PC-9 (cell line): ENCODE results near the gene ANGEL2. TPM values are rescaled to one million over a fixed set of nuclear protein-coding genes. Genes with fewer than 3 reads are reported as not detected.
A peak's percentile ranks its signal among the peaks of the same experiment; 100 is the strongest.
"Not testable (repeated sequence)": the region's sequence is repeated elsewhere in the genome, so short reads cannot be mapped to it uniquely, and the experiment has no call there.

Experiments
- BruUV-seq: library from RNA; stranded (reverse); fragments of 400-500 nt; replicated peaks from 2 replicates; lab custom pipeline; 2021; lab: Mats Ljungman, UMichigan
- CTCF ChIA-PET: fragments of 300-600 bp; sonication (Branson Sonifier 250); formaldehyde crosslinking; loops from one replicate; lab custom pipeline; 2022; ENCODE audit warnings: antibody characterized with exemption; lab: Charles Lee
- POLR2A ChIA-PET: fragments of 300-600 bp; sonication (Branson Sonifier 250); formaldehyde crosslinking; loops from one replicate; lab custom pipeline; 2022; ENCODE audit warnings: antibody characterized with exemption; ENCODE audit not compliant: unreplicated experiment; lab: Charles Lee
- DNase-seq, 2 experiments: peaks; one replicate each; pipeline versions ENCODE4 v3.0.0 to v3.0.0-alpha.2; 2015 to 2022; ENCODE audit warnings: mixed read lengths in 1 of 2
- H2AFZ ChIP-seq: fragments of 200-600 bp; sonication (generic); 2 replicates; pipeline ENCODE4 v1.8.1; 2017; ENCODE audit warnings: antibody characterized with exemption
- H3F3A ChIP-seq: fragments of 200-600 bp; sonication (generic); 2 replicates; pipeline ENCODE4 v1.8.1; 2017; ENCODE audit warnings: antibody characterized with exemption, mild to moderate bottlenecking, low read depth; ENCODE audit not compliant: insufficient read depth
- H3K27ac ChIP-seq: fragments of 200-600 bp; sonication (generic); 2 replicates; pipeline ENCODE4 v1.6.1; 2016; ENCODE audit warnings: mixed run types
- H3K27me3 ChIP-seq: fragments of 200-600 bp; sonication (generic); 2 replicates; pipeline ENCODE4 v1.6.1; 2016; ENCODE audit warnings: low read depth, mixed run types; ENCODE audit not compliant: insufficient read depth
- H3K36me3 ChIP-seq: fragments of 200-600 bp; sonication (generic); 2 replicates; pipeline ENCODE4 v1.6.1; 2016; ENCODE audit warnings: low read depth, mixed run types
- H3K4me1 ChIP-seq: fragments of 200-600 bp; sonication (generic); replicated peaks from 2 replicates; pipeline ENCODE4 v1.6.1; 2016; ENCODE audit warnings: mixed run types; ENCODE audit not compliant: insufficient read depth
- H3K4me2 ChIP-seq: fragments of 200-600 bp; sonication (generic); 2 replicates; pipeline ENCODE4 v1.6.1; 2017; ENCODE audit warnings: mixed run types
- H3K4me3 ChIP-seq: fragments of 200-600 bp; sonication (generic); 2 replicates; pipeline ENCODE4 v1.6.1; 2016; ENCODE audit warnings: mixed run types
- H3K79me2 ChIP-seq: fragments of 200-600 bp; sonication (generic); 2 replicates; pipeline ENCODE4 v1.6.1; 2017; ENCODE audit warnings: low read depth, mixed run types
- H3K9me2 ChIP-seq: fragments of 200-600 bp; sonication (generic); 2 replicates; pipeline ENCODE4 v1.8.1; 2017; ENCODE audit warnings: mild to moderate bottlenecking; ENCODE audit not compliant: insufficient read depth
- H3K9me3 ChIP-seq: fragments of 200-600 bp; sonication (generic); 2 replicates; pipeline ENCODE4 v1.8.1; 2016; ENCODE audit warnings: low read depth; ENCODE audit not compliant: insufficient read depth
- H4K20me1 ChIP-seq: fragments of 200-600 bp; sonication (generic); 2 replicates; pipeline ENCODE4 v1.8.1; 2017; ENCODE audit not compliant: insufficient read depth
- CTCF ChIP-seq: fragments of 200-600 bp; sonication (generic); conservative IDR thresholded peaks from 2 replicates; pipeline ENCODE4 v1.6.1; 2017; ENCODE audit warnings: mixed run types, antibody characterized with exemption, mild to moderate bottlenecking, moderate library complexity
- EZH2 ChIP-seq: fragments of 200-600 bp; sonication (generic); IDR thresholded peaks from 2 replicates; pipeline ENCODE4 v1.8.0; 2017; ENCODE audit warnings: antibody characterized with exemption, low read depth
- intact Hi-C: fragments of 100-400 bp; cut with micrococcal nuclease; formaldehyde crosslinking; loops from one replicate; pipeline ENCODE4 v1.10.0; 2022; ENCODE audit not compliant: unreplicated experiment
- total RNA-seq: library from RNA; stranded (reverse); gene quantifications from 2 replicates; pipeline ENCODE4 v1.2.3, GENCODE V29; 2021

Gene ANGEL2
- total RNA-seq, 1 experiment from 2014 or later, result 42.6 TPM

GRCh38 chr1:212968368-212968863 lies 47.3 kb downstream of the ANGEL2 start:
- intact Hi-C loops, result no loop called here
- no peak overlapping the region for H3K27ac ChIP-seq
- no peak overlapping the region for H2AFZ ChIP-seq
- H3K4me2 ChIP-seq, result no peak overlapping the region
- POLR2A ChIA-PET, result no interaction called here
- no peaks in the 10 kb centered on the region for H3K9me2 ChIP-seq
- H3K27me3 ChIP-seq, result peaks cover 50% of the 10 kb centered on the region; the same call in 1 of the 2 replicates
- CTCF ChIA-PET, result interaction anchor here (0.6 kb wide), 1 partner anchor 1686 kb away, joined by 4 read pairs; no protein-coding TSS in a partner anchor
- no peaks in the 10 kb centered on the region for H4K20me1 ChIP-seq
- H3K4me3 ChIP-seq, result no peak overlapping the region
- H3K4me1 ChIP-seq, result no peaks in the 10 kb centered on the region
- BruUV-seq, result no TSS peak
- TF ChIP-seq EZH2, result no peak
- TF ChIP-seq CTCF, result no peak
- no peaks in the 10 kb centered on the region for H3K9me3 ChIP-seq
- no peak for DNase-seq
- H3F3A ChIP-seq, result no peaks in the 10 kb centered on the region
- no peaks in the 10 kb centered on the region for H3K79me2 ChIP-seq
- no peaks in the 10 kb centered on the region for H3K36me3 ChIP-seq

GRCh38 chr1:212967801-212968200 lies 47.9 kb downstream of the ANGEL2 start:
- ChIA-PET POLR2A (no interaction called here), CTCF (interaction anchor here (0.6 kb wide), 1 partner anchor 1686 kb away, joined by 4 read pairs; no protein-coding TSS in a partner anchor)
- Histone ChIP-seq H3K9me3 (no peaks in the 10 kb centered on the region), H3K4me1 (no peaks in the 10 kb centered on the region), H3K36me3 (no peaks in the 10 kb centered on the region), H3K27me3 (peaks cover 56% of the 10 kb centered on the region; the same call in 1 of the 2 replicates), H3K4me3 (no peak overlapping the region), H4K20me1 (no peaks in the 10 kb centered on the region), H3K79me2 (no peaks in the 10 kb centered on the region), H2AFZ (no peak overlapping the region), H3K4me2 (no peak overlapping the region), H3K9me2 (no peaks in the 10 kb centered on the region), H3K27ac (no peak overlapping the region), H3F3A (no peaks in the 10 kb centered on the region)
- intact Hi-C loops, result no loop called here
- TF ChIP-seq CTCF, result peak; percentile 60; the same call in 1 of the 2 replicates
- no peak for TF ChIP-seq EZH2
- BruUV-seq, result no TSS peak
- peak; percentile 11 to 55 for DNase-seq

- TF ChIP-seq CTCF (no peak), EZH2 (no peak)
- no peak for DNase-seq
- Histone ChIP-seq H3K79me2 (no peaks in the 10 kb centered on the region), H3K4me3 (no peak overlapping the region), H3K36me3 (no peaks in the 10 kb centered on the region), H3K27me3 (peaks cover 58% of the 10 kb centered on the region), H3F3A (no peaks in the 10 kb centered on the region), H3K27ac (no peak overlapping the region), H3K4me2 (no peak overlapping the region), H4K20me1 (no peaks in the 10 kb centered on the region), H2AFZ (no peak overlapping the region), H3K4me1 (no peaks in the 10 kb centered on the region), H3K9me3 (no peaks in the 10 kb centered on the region), H3K9me2 (no peaks in the 10 kb centered on the region)
- ChIA-PET CTCF (no interaction called here), POLR2A (no interaction called here)
- intact Hi-C loops, result no loop called here
- no TSS peak for BruUV-seq
Measured at GRCh38 chr1:212966616-212967015, 49.1 kb downstream of the ANGEL2 start.

GRCh38 chr1:212964993-212965392 lies 50.7 kb downstream of the ANGEL2 start:
- H3K4me1 ChIP-seq, H3F3A ChIP-seq, intact Hi-C loops, H3K9me2 ChIP-seq, H3K4me3 ChIP-seq, BruUV-seq, H3K36me3 ChIP-seq, H2AFZ ChIP-seq, H3K9me3 ChIP-seq, DNase-seq, H3K4me2 ChIP-seq, CTCF ChIA-PET, H3K79me2 ChIP-seq, H3K27ac ChIP-seq, H4K20me1 ChIP-seq: not testable (repeated sequence)
- POLR2A ChIA-PET, result interaction anchor here (0.7 kb wide), 1 partner anchor 44 kb away, joined by 5 read pairs; no protein-coding TSS in a partner anchor
- peaks cover 54% of the 10 kb centered on the region for H3K27me3 ChIP-seq
